NCI-H82 (cell line): ENCODE results near the gene SORCS2.
A peak's percentile ranks its signal among the peaks of the same experiment; 100 is the strongest.
"Not testable (repeated sequence)": the region's sequence is repeated elsewhere in the genome, so short reads cannot be mapped to it uniquely, and the experiment has no call there.

Experiments used
- DNase-seq: peaks from one replicate; lab custom pipeline; 2025; lab: John Stamatoyannopoulos, UW

Gene SORCS2

DNA sequence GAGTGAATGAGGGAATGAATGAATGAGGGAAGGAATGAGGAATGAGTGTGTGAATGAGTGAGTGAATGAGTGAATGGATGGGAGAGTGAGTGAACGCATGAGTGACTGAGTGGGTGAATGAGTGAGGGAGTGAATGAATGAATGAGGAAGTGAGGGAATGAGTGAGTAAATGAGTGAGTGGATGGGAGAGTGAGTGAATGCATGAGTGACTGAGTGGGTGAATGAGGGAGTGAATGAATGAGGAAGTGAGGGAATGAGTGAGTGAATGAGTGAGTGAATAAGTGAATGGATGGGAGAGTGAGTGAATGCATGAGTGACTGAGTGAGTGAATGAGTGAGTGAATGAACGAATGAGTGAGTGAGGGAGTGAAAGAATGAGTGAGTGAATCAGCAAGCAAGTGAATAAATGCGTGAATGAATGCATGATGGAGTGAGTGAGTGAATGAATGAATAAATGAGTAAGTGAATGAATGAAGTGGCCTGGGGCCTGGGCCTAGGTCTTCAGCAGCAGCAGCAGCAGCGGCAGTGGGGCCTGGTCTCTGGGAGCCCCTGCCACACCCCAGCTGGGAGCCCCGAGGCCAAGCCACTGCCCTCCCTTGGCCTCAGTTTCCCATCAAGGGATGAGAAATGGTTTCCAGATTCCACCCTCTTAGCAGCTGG lies 258.6 kb downstream of the SORCS2 start:
- DNase-seq: no peak

DNA sequence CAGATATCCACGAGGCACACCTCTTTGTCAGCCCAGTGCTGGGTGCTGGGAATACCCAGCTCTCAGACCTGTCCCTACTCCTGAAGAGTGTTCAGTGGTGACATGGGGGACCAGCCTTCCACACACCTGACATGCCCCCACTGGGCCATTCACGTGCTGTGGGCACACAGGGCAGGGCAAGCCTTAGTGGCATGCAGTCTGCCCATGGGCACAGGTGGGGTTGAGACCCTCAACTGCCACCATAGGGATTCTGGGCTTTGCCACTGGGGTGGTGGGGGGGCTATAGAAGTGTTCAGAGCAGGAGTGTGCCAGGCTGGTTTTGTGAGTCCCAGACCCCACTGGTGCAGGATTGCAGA lies 259.1 kb downstream of the SORCS2 start:
- DNase-seq: no peak

DNA sequence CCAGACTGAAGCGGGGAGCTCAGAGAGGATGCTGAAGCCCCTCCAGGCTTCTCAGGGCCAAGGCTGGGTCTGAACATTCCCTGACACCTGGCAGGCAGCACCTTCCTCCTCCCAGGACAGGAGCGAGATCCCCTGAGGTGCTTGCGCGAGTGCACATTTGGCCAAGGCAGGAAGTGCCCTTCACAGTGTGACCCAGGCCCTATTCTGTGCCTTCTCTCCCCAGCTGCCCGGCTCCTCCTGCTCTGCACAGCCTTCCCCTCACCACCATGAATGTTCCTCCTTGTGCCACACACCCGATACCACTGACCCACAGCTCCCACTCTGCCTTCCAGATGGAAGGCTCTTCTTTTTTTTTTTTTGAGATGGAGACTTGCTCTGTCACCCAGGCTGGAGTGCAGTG lies 259.5 kb downstream of the SORCS2 start:
- no peak for DNase-seq

DNA sequence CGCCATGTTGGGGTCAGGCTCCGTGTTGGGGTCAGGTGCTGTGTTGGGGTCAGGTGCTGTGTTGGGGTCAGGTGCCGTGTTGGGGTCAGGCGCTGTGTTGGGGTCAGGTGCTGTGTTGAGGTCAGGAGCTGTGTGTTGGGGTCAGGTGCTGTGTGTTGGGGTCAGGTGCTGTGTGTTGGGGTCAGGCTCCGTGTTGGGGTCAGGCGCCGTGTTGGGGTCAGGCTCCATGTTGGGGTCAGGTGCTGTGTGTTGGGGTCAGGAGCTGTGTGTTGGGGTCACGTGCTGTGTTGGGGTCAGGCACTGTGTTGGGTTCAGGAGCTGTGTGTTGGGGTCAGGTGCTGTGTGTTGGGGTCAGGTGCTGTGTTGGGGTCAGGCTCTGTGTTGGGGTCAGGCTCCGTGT lies 260.5 kb downstream of the SORCS2 start:
- not testable (repeated sequence) for DNase-seq

DNA sequence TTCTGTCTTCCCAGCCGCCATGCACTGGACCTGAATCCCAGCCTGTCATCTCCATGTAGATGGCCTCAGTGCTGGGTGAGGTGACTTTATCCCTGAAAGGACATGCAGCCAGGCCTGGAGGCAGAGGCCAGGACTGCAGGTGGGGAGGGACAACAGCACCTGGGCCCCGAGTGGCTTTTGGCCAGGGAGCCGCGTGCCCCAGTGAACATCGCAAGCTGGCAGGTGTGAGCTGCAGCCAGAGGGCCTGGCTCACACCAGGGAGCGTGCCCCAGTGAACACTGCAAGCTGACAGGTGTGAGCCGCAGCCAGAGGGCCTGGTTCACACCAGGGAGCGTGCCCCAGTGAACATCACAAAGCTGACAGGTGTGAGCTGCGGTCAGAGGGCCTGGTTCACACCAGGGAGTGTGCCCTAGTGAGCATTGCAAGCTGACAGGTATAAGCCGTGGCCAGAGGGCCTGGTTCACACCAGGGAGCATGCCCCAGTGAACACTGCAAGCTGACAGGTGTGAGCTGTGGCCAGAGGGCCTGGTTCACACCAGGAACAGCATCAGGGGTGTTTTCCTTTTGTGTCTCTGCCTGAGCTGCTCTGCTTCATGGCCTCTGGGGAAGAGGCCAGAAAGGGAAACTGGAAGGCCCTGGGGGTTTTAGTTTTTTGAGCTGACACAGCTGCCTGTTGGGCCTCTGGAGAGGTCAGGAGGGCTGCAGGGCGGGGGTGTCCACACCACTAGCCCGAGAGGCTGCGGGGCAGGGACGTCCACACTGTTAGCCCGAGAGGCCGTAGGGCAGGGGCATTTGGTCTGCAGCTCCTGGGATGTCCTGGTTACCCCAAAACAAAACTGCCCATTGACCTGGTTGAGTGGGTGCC lies 265.1 kb downstream of the SORCS2 start:
- no peak for DNase-seq

DNA sequence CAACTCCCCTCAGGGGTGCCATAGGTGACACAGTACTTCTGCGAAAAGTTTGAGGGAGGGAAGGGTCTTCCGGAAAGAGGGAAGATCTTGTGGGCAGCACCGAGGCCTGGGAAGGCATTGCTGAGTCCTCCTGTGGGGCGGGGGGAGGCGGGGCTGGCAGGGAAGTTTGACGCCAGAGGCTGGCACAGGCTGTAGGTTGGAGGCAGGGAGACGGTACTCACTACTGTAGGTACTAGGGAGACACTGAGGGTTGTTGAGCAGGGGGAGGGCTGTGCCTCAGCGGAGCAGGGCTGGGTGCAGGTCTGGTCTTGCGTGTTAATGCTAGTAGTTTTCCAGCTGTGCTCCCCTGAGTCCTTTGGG lies 265.7 kb downstream of the SORCS2 start:
- DNase-seq: no peak

DNA sequence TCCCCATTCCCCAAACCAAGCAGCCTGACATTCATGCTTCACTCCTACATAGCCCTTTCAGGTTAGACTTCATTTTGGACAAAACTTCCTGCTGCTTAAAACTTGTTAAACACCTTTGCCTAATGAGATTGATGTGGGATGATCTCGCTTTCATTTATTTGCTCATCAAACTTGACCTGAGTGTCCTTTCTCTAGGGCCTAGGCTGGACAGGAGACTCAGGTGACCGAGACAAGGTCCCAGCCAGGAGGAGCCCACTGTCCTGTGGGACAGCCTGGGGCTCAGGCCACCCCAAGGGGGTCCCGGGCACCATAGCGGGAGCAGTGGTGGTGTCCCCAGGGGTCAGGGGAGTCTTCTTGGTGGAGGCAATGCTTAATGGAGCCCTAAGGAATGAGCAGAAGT lies 266.1 kb downstream of the SORCS2 start:
- DNase-seq: no peak

DNA sequence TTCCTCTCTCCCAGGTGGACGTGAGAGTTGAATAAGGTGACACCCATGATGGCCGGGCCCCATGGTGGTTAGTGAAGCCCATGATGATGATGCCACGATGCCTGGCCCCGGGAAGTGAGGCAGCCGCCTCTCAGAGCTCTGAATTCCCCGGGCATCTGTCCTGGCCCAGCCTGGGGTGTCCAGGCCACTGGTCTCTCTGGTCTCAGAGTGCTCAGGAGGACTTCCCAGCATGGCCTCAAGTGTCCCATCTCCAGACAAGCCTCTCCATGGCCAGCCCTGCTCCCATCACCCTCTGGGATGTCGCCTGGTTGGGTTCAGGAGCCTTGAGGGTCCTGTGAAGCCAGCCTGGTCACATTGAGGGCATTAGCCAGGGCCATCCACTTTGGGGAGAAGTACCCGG lies 267.1 kb downstream of the SORCS2 start:
- no peak for DNase-seq

DNA sequence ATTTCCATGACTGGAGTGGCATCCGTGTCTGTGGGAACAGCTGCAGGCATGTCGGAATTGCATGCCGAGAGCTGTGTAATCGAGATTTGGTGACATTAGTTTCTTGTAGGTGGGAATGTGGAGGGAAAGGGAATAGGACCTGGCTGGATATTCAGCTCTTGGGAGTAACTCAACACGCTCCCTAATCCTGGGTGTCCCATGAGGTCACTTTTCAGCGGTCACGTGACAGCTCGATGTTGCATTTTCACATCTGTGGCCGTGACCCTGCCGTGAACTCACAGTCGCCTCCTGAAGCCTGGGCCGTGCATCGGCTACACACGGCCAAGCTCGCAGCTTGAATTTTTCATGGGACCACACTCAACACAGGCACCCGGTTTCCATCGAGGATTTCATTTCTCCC lies 268.2 kb downstream of the SORCS2 start:
- DNase-seq: peak; percentile 32

DNA sequence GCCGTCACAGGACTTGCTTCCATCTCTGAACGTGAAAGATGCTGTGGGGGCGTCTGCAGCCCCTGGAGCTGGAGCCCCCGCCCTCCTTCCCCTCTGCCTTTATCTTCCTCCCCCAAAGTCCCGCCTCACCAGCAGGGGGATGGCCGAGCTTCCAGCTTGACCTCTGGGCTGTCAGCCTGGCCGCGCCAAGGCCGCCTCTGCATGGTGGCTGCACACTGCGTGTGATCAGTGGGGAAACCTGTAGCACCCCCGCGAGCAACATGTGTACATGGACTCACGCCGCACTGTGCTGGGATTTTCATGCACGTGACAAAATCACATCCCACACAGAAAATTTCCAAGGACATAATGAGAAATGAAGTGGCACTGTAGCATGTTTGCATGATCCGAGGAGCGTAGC lies 268.9 kb downstream of the SORCS2 start:
- no peak for DNase-seq

DNA sequence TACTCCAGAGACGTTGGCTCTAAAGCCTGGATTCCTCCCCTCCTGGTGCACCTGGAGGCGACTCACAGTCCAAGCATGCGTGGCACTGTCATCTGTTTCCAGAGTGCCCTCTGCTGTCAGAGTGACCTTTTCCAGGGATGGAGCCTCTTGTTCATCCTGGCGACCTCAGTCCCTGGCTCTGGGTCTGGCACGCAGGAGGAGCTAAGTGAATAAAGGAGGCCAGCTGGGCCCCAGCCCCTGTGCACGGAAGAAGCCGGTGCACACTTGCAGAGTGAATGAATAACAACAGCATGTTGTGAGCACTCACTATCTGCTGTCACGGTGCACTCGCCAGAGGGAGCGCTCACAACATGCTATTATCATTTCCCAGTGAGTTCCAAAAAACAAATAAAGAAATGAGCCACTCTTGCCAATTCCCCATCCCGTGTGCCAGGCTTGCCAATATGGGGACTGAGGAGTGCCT lies 270.2 kb downstream of the SORCS2 start:
- DNase-seq: peak; percentile 12

DNA sequence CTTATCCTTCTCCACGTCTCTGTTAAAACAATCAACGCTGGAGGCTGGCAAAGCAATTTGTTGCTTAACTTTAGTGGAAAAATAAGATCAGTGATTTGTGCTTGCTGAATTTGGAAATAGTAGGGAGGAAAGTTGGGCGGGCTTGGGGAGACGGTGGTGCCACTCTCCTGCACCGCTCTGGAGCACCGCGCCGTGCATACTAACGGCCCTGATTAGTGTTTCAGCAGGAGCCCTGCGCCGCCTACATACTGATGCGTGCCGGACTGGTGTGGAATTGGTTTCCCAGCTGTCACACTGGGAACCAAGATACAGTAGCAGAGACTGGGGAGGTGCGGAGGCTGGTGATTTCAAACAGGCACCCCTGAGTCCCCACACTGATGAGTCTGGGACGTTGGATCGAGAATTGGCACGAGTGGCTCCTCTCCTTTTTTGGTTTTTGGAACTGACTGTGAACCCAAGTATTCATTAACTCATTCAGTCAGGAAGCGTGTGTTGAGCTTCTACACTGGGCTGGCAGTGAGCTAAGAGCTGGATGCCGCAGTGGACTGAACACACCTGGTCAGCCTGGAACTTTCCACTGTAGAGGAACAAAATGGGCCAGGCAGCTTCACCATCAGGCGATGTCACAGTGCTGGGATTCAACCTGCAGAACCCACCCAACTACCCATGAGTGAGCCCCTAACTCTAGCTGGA lies 271.4 kb downstream of the SORCS2 start:
- no peak for DNase-seq

DNA sequence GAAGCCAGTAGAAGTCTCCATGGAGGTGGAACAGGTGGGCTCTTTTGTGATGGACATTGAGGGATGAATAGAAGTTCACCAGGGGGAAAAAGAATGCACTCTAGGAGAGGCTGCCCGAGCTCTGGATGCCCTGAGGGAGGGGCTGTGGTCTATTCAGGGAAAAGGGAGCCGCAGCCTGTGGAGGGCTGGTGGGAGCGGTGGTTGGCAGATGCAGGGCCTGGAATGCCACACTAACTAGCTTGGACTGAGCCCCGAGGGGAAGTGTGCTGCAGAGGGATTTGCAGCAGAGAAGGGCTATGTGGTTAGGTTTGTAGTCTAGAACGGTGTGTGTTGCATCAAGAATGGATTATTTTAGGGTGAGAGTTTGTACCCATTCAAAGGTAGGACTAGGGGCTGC lies 271.9 kb downstream of the SORCS2 start:
- DNase-seq: no peak

DNA sequence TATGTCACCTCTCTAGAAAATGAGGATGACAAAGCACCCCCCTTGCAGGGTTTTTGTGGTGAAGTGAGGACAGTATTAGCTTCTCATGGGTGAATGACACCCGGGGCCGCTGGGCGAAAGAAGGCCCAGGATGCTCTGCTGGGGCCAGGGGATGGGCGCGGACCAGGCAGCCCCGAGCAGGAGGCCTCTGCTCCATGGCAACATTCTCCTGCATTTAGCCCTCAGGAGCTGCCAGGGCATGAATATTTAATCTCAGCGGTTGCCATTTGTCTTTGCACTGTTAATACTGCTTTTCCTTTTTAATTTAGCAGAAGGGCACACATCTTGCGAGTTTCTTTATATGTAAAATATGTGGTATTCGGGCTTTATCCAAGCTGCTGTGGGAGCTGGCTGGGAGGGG lies 272.7 kb downstream of the SORCS2 start:
- no peak for DNase-seq

DNA sequence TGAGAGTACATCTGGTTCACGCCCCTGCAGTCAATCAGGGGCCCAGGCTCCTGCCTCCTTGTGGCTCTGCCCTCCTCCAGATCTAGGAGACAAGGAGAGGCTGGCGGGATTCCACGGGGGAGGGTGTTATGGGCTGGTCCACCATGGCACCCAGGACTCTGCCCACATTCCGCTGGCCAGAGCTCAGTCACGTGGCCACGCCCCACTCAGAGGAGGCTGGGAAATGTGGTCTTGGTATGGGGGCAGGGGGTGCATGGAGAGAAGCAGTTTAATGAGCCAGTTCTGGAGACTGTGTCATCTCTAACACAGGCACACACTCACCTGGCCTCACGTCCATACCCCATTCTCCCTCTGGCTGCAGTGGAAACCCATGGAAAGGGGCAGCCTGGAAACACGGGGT lies 273.9 kb downstream of the SORCS2 start:
- DNase-seq: no peak

DNA sequence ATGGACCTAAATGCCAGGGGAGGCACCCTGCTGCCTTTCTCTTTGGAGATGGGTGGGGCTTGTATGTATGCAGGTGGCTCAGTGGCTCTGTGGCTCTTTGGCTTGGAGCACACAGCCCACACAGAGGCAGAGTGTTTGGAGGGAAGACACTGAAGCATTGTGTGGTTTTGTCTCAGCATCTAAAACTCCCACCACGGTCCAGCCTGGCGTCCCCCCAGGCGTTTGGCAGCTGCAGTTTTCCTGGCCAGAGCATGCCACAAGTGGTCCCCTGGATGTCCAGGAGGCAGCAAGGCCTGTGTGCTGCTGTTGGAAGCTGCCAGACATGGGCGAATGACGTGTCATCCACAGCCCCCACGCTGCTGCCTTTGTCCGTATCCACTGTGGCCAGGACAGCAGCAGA lies 274.6 kb downstream of the SORCS2 start:
- DNase-seq: no peak

DNA sequence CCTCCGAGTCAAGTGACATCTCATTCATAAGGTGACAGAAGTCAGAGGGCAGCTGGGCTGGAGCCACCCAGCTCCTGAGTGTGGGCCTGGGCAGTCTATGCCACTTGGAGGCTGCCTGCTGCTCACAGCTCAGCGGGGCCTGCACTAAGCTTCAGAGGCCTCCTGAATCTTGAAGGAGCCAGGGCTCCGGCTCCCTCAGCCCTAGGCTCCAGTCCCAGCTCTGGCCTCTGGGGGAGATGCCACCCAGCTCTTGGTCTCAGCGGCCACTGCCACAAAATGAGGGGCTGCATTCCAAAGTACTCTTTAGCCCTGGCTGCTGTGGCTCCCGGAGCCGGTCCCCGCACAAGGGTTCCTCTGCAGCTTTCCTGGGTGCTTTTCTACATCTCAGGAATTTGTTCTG lies 275.1 kb downstream of the SORCS2 start:
- no peak for DNase-seq

DNA sequence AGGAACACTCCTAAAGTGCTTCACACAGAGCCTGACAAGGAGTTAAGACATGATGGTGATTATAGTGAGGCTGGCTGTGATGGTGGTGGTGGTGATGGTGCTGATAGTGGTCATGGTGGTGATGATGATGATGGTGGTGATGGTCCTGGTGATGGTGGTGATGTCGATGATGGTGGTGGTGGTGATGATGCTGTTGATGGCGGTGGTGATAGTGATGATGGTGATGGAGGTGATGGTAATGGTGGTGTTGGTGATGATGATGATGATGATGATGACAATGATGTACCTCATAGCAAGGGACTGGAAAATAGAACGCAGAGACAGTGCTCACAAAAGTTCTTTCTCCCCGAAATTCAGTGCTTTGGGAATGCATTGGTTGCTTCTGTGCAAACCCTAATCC lies 276.7 kb downstream of the SORCS2 start:
- no peak for DNase-seq

DNA sequence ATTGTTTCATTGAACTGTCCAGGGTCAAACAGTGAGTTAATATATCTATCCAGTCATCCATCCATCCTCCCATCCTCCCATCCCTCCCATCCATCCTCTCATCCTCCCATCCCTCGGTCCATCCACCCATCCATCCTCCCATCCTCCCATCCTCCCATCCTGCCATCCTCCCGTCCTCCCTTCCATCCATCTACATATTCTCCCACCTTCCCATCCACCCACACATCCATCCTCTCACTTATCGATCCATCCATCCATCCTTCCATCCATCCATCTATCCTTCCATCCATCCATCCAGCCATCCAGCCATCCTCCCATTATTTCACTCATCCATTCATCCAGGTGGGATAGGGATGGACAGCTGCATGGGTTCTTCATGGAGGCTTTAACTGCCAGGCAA lies 277.8 kb downstream of the SORCS2 start:
- no peak for DNase-seq

DNA sequence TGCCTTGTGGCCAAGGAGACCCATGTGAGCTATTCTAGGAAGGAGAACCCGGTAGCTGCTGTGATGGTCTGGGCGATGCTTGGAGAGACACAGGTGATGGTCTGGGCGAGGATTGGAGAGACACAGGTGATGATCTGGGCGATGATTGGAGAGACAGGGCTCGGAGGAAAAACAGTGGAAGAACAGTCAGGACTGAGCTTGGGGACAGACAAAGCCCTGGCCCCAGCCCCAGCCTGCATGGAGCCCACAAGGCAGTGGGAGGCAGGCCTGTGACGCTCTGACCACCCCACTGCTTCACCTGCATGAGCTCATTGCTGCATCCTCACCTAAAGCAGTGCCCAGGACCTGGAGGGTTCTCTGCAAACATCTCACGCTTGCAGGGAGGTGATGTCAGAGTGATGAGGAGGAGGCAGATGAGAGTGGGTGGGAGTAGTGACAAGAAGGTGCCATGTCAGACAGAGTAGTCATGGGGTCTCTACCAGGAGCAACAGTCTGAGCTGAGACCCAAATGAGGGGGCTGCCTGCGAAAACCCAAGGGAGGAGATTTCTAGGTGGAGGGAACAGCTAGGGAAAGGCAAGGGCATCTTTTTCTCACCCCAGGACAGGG lies 278.3 kb downstream of the SORCS2 start:
- DNase-seq: no peak

DNA sequence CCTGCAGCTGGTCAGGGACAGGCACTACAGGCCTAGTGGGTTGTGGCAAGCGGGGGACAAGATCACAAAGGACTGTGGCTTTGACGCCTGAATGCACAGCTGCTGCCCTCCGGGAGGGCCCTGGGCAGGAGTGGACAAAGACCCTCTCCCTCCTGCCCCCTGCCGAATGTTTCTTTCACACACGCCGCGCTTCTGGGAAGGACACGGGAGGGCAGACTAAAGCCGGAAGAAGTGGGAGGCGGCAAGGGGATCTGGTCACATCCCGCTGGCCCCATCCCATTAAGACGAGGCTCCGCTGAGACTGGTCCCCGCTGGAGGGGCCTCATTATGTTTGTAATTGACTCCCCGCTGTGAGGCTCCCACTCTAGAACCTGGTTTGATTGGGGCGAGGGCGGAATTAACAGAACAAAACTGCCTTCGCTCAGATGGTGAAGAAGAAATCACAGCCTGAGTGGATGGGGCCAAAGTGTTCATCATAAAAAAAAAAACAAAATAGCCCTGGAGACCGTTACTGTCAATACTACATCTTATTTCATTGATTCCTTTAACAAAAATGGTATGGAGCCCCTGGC lies 280.2 kb downstream of the SORCS2 start:
- peak; percentile 13 for DNase-seq

DNA sequence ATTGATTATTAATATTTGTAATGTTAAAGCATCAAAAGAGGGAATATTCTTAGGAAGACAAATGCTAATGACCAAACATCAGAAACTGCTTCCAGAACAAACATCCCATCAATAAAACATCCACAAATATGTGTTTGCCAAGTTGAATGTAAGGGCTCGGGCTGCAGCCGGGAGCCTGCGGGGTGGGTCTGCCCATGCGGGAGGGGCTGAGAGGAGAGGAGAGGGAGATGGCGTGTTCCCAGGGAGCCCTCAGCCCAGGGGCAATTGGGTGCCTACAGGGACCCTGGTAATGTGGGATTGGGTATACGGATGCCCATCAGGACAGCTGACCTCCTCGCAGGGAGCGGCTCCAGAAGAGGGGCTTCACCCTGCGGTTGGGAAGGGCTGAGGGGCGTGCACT lies 280.7 kb downstream of the SORCS2 start:
- DNase-seq: no peak
